Left kidney (tissue), 8 donors: ENCODE results near the gene OGG1. TPM values are rescaled to one million over a fixed set of nuclear protein-coding genes. Genes with fewer than 3 reads are reported as not detected.

Experiments
- DNase-seq: peaks from one replicate; pipeline ENCODE4 v3.0.0-alpha.2; 2013
- long read RNA-seq, 8 donors: transcript quantifications; one replicate each; lab custom pipeline, GENCODE V29; 2026
- polyA plus RNA-seq: library from polyadenylated mRNA; unstranded; fragments of 120-200 nt; gene quantifications from one replicate; pipeline ENCODE4 v1.2.1, GENCODE V29; 2013; ENCODE audit not compliant: insufficient read length

OGG1 gene
- polyA plus RNA-seq, result 72.2 TPM
- long read RNA-seq, donor 1, full-length matches to known transcripts, result 54 of 69 reads
- long read RNA-seq, donor 1, partial matches to known transcripts, result 7 of 69 reads
- long read RNA-seq, donor 1, other reads (novel, unspliced or antisense), result 8 of 69 reads
- long read RNA-seq, donor 2, full-length matches to known transcripts, result 63 of 63 reads
- long read RNA-seq, donor 2, partial matches to known transcripts, result 0 of 63 reads
- long read RNA-seq, donor 2, other reads (novel, unspliced or antisense), result 0 of 63 reads
- long read RNA-seq, donor 3, full-length matches to known transcripts, result 65 of 115 reads
- long read RNA-seq, donor 3, partial matches to known transcripts, result 26 of 115 reads
- long read RNA-seq, donor 3, other reads (novel, unspliced or antisense), result 24 of 115 reads
- long read RNA-seq, donor 4, full-length matches to known transcripts, result 17 of 17 reads
- long read RNA-seq, donor 4, partial matches to known transcripts, result 0 of 17 reads
- long read RNA-seq, donor 4, other reads (novel, unspliced or antisense), result 0 of 17 reads
- long read RNA-seq, donor 5, full-length matches to known transcripts, result 63 of 153 reads
- long read RNA-seq, donor 5, partial matches to known transcripts, result 33 of 153 reads
- long read RNA-seq, donor 5, other reads (novel, unspliced or antisense), result 57 of 153 reads
- long read RNA-seq, donor 6, full-length matches to known transcripts, result 40 of 46 reads
- long read RNA-seq, donor 6, partial matches to known transcripts, result 6 of 46 reads
- long read RNA-seq, donor 6, other reads (novel, unspliced or antisense), result 0 of 46 reads
- long read RNA-seq, donor 7, full-length matches to known transcripts, result 77 of 77 reads
- long read RNA-seq, donor 7, partial matches to known transcripts, result 0 of 77 reads
- long read RNA-seq, donor 7, other reads (novel, unspliced or antisense), result 0 of 77 reads
- long read RNA-seq, donor 8, full-length matches to known transcripts, result 24 of 24 reads
- long read RNA-seq, donor 8, partial matches to known transcripts, result 0 of 24 reads
- long read RNA-seq, donor 8, other reads (novel, unspliced or antisense), result 0 of 24 reads

GRCh38 chr3:9749645-9750555 is at the start of gene OGG1:
Gene OGG1, plus strand, starts transcription at chr3:9749952. Its CDS starts 335 bp downstream, at chr3:9750287.
- peak; percentile 98 for DNase-seq

GRCh38 chr3:9700536-9700935 is 49.2 kb upstream of the OGG1 start:
- no peak for DNase-seq

- no peak for DNase-seq
These were observed 48.7 kb upstream of the OGG1 start for GRCh38 chr3:9701006-9701405.

- DNase-seq, result no peak
These were observed 48.0 kb upstream of the OGG1 start for GRCh38 chr3:9701711-9702110.

GRCh38 chr3:9703240-9703639 is 46.5 kb upstream of the OGG1 start:
- DNase-seq, result no peak

GRCh38 chr3:9703736-9704346 is 45.9 kb upstream of the OGG1 start, which contains the start of gene CPNE9:
Gene CPNE9, plus strand, starts transcription at chr3:9703833. Its CDS starts 164 bp downstream, at chr3:9703997.
- DNase-seq, result no peak

- DNase-seq, result peak; percentile 35
These were observed 45.1 kb upstream of the OGG1 start for GRCh38 chr3:9704347-9705322.

- DNase-seq, result no peak
These were observed 39.5 kb upstream of the OGG1 start for GRCh38 chr3:9710174-9710739.

GRCh38 chr3:9712415-9712814 is 37.3 kb upstream of the OGG1 start:
- DNase-seq, result no peak

GRCh38 chr3:9713142-9713541 is 36.6 kb upstream of the OGG1 start:
- DNase-seq, result no peak

- DNase-seq, result no peak
These were observed 34.6 kb upstream of the OGG1 start for GRCh38 chr3:9715136-9715535.

GRCh38 chr3:9715764-9716437 is 33.9 kb upstream of the OGG1 start:
- DNase-seq, result no peak

GRCh38 chr3:9716801-9717555 is 32.8 kb upstream of the OGG1 start:
- DNase-seq, result no peak

GRCh38 chr3:9717563-9717962 is 32.2 kb upstream of the OGG1 start:
- no peak for DNase-seq

GRCh38 chr3:9718118-9718517 is 31.6 kb upstream of the OGG1 start:
- DNase-seq, result no peak

- DNase-seq, result no peak
These were observed 28.6 kb upstream of the OGG1 start for GRCh38 chr3:9721015-9721699.

GRCh38 chr3:9721700-9722060 is 28.1 kb upstream of the OGG1 start:
- no peak for DNase-seq
